Measurements from ENCODE around the gene TSPAN9. TPM values are rescaled to one million over a fixed set of nuclear protein-coding genes. Genes with fewer than 3 reads are reported as not detected.
A peak's percentile ranks its signal among the peaks of the same experiment; 100 is the strongest.

TSPAN9 gene
- total and polyA plus RNA-seq, 9 of the 15 experiments (the other 6 are each of a cell fraction or from before 2014, with no cell fraction given), result 0.23 to 2.1 (median 0.60) TPM; not detected in 2

DNA sequence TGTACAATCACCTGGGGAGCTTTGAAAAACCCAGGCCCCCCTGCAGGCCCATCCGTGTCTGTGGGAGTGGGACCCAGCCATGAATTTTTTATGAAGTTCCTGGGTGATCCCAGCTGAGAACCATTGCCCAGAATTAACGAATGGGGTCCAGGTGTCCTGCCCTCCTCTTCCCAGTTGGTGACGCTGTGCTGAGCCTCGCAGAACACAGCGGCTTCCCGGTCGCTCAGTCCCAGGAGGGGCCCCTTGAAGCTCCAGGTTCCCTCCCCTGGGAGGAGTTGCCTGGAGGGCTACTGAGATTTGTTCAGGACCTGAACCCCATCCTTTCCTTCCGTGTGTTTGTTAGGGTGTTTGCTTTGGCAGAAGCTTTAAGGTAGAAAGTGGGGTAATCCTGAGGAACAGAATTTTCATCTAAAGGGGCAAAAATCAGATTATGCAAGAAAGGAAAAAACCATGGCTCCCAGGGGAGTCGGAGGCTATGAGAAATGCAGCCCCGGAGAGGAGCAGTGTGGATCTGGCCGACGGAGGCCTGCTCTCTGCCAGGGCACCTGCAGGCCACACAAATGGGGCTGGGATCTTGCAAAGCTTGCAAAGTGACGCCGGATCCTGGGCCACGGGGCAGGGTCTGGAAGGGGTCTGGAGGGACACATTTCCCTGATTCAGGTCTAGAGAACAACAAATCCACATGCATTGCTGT, 249.1 kb downstream of the TSPAN9 start:
- Histone ChIP-seq H3K4me2 (ENCODE audit: insufficient read depth, low read length) (no peak overlapping the region), H3K27me3 (ENCODE audit: control insufficient read depth in 2 of 2, insufficient read depth in 2 of 2, low read length in 2 of 2) (peaks cover 0 to 10% of the 10 kb centered on the region in 2 experiments; a peak in 1 of 5 replicates), H3K36me3 (ENCODE audit: control insufficient read depth, insufficient read depth, low read length) (no peaks in the 10 kb centered on the region), H3K27ac (ENCODE audit: extremely low read depth, low read depth, low read length) (no peak overlapping the region), H3K4me1 (replicated peaks in 1 of 2; ENCODE audit: control insufficient read depth in 2 of 2, insufficient read depth in 2 of 2, low read length in 2 of 2) (no peaks in the 10 kb centered on the region), H2AFZ (ENCODE audit: low read depth, low read length) (no peak overlapping the region), H3K9me1 (ENCODE audit: control insufficient read depth, insufficient read depth, low read length) (no peaks in the 10 kb centered on the region), H3K4me3 (no peak overlapping the region), H3K9ac (ENCODE audit: insufficient read depth in 1 of 2, low read depth in 2 of 2, low read length in 2 of 2) (no peak overlapping the region), H3K9me3 (replicated peaks; ENCODE audit: control insufficient read depth, insufficient read depth, low read depth, low read length) (no peaks in the 10 kb centered on the region), H3K79me2 (ENCODE audit: control insufficient read depth, insufficient read depth, low read length) (no peaks in the 10 kb centered on the region), H4K20me1 (replicated peaks; ENCODE audit: control insufficient read depth, insufficient read depth, low read length) (no peaks in the 10 kb centered on the region)
- no TSS peak for BruUV-seq (replicated peaks)
- FAIRE-seq, result no peak
- in situ Hi-C loops (cut with MboI) (no loop called here), intact Hi-C loops (cut with micrococcal nuclease) (no loop called here)
- CTCF ChIA-PET (ENCODE audit: low intra/inter-chr PET ratio), result no interaction called here
- 4% methylated on average over 11 of the region's 15 CpGs for WGBS (ENCODE audit: insufficient coverage, low coverage, missing lambda C conversion rate)
- POLR2A ChIA-PET, result interaction anchor here (0.6 to 0.7 kb wide), 3 partner anchors 217 to 497 kb away, joined by 3 read pairs; no protein-coding TSS in a partner anchor
- no peak for ATAC-seq
- DNase-seq (ENCODE audit: extremely low read depth in 1 of 4, low spot score in 3 of 4), result peak in 1 of 4 experiments; percentile 18
- TF ChIP-seq SIN3B (IDR thresholded peaks at IDR 0.05; ENCODE audit: low read depth), result no peak
- TF ChIP-seq, protein P1, sequence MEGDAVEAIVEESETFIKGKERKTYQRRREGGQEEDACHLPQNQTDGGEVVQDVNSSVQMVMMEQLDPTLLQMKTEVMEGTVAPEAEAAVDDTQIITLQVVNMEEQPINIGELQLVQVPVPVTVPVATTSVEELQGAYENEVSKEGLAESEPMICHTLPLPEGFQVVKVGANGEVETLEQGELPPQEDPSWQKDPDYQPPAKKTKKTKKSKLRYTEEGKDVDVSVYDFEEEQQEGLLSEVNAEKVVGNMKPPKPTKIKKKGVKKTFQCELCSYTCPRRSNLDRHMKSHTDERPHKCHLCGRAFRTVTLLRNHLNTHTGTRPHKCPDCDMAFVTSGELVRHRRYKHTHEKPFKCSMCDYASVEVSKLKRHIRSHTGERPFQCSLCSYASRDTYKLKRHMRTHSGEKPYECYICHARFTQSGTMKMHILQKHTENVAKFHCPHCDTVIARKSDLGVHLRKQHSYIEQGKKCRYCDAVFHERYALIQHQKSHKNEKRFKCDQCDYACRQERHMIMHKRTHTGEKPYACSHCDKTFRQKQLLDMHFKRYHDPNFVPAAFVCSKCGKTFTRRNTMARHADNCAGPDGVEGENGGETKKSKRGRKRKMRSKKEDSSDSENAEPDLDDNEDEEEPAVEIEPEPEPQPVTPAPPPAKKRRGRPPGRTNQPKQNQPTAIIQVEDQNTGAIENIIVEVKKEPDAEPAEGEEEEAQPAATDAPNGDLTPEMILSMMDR (IDR thresholded peaks at IDR 0.05 in 2 of 3, conservative IDR thresholded peaks at IDR 0.05 in 1 of 3; ENCODE audit: insufficient read depth in 2 of 3, low read depth in 1 of 3, low read length in 3 of 3), result peak; percentile 15 to 40 (median 20); a peak in 1 of 6 replicates

Measured in K562 (cell line).